ENCODE results near the gene PLPPR5.

DNA sequence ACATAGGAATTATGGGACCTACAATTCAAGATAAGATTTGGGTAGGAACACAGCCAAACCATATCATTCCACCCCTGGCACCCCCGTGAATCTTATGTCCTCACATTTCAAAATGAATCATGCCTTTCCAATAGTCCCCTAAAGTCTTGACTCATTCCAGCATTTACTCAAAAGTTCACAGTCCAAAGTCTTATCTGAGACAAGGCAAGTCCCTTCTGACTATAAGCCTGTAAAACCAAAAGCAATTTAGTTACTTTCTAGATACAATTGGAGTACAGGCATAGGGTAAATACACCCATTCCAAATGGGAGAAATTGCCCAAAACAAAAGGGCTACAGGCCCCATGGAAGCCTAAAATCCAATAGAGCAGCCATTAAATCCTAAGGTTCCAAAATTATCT, 138.9 kb downstream of the PLPPR5 start:
- TF ChIP-seq, protein P1, sequence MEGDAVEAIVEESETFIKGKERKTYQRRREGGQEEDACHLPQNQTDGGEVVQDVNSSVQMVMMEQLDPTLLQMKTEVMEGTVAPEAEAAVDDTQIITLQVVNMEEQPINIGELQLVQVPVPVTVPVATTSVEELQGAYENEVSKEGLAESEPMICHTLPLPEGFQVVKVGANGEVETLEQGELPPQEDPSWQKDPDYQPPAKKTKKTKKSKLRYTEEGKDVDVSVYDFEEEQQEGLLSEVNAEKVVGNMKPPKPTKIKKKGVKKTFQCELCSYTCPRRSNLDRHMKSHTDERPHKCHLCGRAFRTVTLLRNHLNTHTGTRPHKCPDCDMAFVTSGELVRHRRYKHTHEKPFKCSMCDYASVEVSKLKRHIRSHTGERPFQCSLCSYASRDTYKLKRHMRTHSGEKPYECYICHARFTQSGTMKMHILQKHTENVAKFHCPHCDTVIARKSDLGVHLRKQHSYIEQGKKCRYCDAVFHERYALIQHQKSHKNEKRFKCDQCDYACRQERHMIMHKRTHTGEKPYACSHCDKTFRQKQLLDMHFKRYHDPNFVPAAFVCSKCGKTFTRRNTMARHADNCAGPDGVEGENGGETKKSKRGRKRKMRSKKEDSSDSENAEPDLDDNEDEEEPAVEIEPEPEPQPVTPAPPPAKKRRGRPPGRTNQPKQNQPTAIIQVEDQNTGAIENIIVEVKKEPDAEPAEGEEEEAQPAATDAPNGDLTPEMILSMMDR (tag by site-specific recombination; IDR thresholded peaks at IDR 0.05): no peak
- TF ChIP-seq, protein P2, sequence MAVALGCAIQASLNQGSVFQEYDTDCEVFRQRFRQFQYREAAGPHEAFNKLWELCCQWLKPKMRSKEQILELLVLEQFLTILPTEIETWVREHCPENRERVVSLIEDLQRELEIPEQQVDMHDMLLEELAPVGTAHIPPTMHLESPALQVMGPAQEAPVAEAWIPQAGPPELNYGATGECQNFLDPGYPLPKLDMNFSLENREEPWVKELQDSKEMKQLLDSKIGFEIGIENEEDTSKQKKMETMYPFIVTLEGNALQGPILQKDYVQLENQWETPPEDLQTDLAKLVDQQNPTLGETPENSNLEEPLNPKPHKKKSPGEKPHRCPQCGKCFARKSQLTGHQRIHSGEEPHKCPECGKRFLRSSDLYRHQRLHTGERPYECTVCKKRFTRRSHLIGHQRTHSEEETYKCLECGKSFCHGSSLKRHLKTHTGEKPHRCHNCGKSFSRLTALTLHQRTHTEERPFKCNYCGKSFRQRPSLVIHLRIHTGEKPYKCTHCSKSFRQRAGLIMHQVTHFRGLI (tag by site-specific recombination; IDR thresholded peaks at IDR 0.05): no peak
- no peak for TF ChIP-seq ZNF221 (tag by site-specific recombination; IDR thresholded peaks at IDR 0.05; ENCODE audit: borderline replicate concordance)
- TF ChIP-seq, protein P3, sequence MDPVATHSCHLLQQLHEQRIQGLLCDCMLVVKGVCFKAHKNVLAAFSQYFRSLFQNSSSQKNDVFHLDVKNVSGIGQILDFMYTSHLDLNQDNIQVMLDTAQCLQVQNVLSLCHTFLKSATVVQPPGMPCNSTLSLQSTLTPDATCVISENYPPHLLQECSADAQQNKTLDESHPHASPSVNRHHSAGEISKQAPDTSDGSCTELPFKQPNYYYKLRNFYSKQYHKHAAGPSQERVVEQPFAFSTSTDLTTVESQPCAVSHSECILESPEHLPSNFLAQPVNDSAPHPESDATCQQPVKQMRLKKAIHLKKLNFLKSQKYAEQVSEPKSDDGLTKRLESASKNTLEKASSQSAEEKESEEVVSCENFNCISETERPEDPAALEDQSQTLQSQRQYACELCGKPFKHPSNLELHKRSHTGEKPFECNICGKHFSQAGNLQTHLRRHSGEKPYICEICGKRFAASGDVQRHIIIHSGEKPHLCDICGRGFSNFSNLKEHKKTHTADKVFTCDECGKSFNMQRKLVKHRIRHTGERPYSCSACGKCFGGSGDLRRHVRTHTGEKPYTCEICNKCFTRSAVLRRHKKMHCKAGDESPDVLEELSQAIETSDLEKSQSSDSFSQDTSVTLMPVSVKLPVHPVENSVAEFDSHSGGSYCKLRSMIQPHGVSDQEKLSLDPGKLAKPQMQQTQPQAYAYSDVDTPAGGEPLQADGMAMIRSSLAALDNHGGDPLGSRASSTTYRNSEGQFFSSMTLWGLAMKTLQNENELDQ (tag by site-specific recombination; IDR thresholded peaks at IDR 0.05; ENCODE audit: low read depth): no peak

Data from HEK293 (cell line).